8988T (cell line): ENCODE results near the gene HIVEP2.

Source experiments
- DNase-seq: peaks from one replicate; pipeline ENCODE4 v3.0.0; 2011

The HIVEP2 gene

DNA sequence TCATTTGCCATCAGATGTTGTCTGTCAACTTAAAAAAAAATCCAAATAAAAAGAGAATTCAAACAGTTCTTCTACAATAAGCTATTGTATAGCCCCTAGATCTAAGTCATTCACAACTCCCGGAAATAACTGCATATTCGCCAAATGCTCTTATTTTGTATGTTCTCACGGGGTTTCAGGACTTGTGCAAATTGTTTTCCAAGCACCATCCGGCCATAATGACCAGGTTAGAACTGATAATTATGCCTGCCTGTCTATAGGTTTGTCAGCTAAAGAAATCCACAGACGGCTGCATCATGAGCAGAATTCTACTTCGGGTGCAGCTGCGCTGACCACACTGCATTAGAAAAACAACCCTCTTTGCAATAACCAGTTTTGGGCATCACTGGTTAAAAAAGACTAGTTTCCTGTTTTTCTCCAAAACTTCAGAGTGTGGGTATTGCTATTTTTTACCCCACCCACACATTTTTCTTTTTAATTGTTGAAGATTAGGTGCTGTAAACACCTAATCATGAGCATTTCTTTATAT lies 87.7 kb downstream of the HIVEP2 start:
- no peak for DNase-seq

DNA sequence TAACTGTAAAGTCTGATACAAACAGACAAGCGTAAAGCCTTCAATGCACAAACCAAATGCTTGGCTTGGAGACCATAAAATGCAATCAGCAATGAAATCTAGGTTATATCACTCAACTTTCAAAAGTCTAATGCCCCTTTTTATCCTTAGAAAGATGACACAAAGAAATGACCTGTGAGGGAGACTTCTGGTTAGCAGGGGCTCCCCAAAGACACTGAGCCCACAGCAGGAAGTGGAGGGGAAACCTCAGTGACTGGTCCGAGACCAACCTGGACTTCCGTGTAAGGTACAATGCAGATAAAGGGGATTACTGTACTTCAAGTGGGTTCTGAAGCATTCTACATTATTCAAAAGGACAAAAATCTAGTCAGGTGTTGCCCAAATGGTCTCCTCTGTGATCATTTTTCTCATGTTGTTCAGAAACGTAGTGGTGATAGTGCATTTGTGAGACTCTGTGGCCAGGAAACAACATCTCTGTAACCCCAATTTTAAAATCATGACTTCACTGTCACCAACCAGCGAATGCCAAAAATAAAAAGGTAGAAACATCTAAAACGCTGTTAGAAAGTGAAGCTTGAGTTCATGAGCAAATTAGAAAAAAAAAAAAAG lies 88.2 kb downstream of the HIVEP2 start:
- no peak for DNase-seq

DNA sequence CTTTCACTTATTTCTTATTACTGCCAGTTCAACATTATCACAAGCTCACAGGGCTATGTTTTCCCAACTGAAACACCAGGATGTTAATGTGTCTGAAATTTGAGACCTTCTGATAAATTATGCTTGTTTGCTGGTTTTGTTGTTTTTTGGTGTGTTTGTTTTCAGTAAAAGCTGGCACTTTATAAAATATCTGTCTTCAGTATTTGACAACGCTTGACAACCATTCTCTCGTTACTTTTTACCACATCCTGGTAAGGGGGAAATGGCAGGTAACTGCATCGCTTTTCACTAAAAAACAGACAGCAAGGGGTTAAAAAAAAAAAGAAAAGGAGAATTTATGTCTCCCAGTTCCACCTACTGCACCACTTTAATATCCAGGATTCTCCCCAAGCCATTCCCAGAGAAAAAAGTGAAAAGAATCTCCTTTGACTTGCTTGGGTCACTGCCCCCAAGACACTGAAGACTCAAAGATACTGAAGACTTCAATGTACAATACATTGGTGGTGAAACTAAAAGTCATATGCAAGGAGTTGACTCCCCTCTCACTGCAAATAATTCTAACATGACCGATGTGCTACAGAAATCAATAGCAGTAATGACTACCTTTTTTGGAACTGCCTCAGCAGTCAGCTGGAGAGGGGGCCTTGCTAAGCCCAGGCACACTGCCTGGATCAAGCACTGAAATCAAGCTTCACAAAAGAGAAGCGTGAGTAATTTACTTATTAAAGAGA lies 88.9 kb downstream of the HIVEP2 start:
- DNase-seq, result no peak

DNA sequence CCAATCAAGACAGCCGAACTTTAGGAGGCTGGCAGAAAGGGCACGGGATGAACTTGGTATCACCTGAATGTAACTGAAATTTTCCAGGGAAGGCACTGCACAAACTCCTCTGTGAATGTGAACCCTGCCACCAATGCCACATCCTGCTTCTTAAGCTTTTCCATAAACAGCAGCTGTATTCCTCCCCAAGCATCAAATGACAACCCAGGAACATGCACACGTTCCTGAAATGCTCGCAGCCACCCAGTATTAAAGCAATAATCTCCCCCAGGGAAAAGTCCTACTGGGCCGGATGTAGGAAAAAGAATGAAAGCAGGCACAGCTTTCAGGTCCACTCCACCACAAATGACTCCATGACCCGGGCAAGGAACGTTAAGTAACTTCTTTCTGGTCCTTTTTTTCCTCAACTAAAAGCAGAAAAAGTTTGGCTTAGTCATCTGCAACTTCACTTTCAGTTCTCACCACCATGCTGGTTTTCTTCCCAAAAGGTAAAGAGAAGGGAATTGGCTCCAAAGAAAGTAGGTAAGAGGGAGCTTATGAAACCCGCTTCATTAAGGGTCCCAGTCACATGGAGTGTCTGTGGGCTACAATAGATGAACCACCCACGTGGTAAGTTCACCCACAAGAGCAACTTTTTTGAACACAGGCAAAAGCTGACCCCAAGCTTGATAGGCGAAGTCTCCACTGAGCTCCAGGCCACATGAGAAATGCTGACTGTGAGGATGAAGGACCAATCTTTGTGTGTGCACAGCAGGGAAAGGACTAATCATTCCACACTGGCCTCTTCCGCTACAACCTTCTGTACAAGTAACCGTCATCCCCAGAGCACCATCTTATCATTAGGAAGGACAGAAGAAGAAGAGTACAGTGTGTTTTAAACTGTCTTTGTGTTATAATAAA lies 90.1 kb downstream of the HIVEP2 start:
- DNase-seq, result no peak

DNA sequence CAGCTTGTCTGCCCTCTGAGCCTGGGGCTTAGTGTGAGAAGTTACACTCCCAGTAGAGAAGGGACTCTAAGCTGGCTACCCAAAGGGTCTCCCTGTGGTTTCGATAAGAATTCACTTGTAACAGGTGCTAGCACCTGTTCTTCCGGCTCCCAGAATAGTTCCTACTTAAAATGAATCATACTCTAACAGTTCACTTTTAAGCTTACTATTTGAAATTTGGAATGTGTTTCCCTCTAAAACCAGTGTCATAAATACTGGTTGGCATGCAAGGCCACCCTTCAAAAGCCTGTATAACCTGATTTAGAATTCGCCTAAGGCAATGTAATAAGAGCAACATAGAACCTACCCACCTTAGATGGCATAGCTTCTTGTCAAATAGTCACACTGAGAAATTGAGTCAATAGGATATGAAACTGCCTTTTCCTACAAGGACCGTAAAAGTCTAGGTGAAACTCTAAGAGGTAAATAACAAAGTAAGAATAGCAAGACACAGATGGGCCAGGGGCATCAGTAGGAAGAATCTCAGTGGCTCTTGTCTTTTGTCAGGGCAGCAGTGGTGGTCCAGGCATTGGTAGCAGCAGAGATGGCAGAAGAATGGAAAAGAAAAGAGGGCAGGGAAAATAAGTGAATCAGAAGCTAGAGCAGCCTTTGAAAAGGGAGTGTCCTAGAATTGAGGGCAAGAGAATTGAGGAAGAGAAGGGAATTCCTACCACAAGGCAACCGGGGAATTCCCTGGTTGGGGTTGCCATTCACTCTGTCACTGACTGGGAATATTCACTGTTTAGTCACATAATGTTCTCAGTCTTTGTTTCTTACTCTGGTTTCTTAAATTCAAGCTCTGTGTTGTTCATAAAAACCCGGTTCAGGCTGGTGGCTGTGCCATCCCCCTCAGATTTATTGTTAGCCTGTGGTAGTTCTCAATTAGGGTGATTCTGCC lies 91.5 kb downstream of the HIVEP2 start:
- no peak for DNase-seq

DNA sequence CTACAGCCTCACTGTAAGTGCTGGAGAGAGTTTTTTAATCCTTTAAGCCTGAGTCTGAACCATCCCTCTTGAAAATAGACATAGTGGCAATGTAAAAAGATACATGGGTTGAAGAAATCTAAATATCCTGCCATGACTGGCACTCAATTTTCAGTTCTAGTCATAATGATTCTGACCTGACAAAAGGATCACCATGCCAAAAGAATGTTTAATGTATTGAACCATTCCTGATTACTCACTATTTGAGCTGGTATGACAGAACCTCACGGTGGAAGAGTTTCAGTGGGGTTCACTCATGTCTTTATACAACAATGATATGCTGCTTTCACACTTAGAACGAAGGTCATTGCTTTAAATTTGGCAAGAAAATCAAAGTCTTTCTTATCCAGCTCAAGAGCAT lies 93.4 kb downstream of the HIVEP2 start:
- no peak for DNase-seq

DNA sequence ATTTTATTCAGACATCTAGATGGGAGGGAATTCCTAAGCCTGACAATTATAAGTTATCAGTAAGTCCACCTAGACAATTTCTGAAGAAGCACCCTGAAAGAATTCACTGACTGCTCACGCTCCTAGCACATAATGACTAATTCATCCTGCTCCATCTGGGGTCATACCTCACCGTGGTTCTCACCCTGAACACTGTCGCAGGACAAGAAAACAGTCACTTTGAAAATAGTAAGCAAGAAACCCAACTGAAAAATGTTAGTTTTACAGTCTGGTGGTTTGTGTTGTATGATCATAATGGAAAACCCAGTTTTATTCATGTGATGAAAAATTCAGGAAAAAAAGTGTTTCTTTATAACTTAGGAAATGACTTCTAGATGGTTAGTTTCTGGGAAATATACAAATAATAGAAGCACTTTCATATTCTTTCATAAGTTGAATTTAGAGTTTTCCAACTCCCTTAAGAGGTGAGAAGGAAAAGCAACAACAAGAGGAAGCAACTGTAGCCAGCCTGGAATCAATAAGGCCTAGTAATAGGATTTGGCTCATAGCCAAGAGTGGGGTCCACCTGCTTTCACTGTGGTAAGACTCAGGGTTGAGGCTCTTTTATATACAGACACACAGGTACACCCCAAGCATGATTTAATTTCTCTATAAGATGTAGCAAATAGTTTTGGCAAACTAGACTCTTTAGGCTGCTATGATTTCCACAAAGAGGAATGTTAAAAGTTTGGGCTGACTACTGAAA lies 94.1 kb downstream of the HIVEP2 start:
- no peak for DNase-seq

DNA sequence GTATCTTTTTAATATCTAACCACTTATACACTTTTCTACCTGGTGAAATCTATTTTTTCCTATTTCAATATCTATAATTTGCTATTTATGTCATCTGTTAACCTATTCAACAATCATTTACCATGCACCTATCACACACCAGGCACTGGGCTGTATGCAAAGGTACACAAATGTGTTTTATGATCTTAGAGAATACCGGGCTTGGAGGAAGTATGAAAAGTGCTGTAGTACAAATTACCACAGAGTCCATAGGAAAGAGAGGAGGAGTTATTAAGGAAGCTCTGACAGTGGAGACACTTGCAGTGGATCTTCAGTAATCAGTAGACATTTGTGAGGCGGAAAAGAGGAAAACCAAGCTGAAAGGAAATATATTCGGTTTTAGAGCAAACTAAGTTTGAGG lies 96.0 kb downstream of the HIVEP2 start:
- no peak for DNase-seq

DNA sequence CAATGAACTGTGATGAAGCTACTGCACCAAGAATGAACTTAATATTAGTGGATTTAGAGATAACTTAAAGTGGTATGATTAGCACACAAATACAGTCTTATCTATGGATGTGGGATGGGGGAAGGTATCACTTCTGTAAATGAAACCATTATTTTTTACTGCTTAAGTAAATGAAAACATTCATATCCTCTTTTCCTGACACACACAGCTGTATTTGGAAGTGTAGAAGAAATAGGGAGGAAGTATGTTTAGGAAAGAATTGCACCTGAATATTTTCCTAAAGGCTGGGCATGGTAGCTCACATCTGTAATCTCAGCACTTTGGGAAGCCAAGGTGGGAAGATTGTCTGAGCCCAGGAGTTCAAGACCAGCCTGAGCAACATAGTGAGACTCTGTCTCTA lies 96.8 kb downstream of the HIVEP2 start:
- no peak for DNase-seq

DNA sequence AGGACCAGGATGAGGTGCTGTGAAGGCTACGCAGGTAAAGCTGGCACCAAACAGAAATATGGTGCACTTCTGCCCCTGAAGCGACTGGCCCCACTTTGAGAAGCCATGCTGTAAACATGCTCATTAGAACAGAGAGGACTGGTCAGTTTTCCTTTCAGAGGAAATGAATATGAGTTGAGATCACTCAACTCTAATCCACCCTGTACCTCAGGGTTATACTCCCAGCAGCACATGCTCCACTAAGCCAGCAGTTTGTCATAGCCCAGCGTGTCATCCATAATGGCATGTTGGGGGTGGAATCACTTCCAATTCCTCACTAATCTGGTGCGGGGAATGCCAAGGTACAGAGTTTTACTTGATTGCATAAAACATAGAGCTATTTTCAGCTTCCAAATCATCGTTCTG lies 98.1 kb downstream of the HIVEP2 start:
- DNase-seq, result no peak

DNA sequence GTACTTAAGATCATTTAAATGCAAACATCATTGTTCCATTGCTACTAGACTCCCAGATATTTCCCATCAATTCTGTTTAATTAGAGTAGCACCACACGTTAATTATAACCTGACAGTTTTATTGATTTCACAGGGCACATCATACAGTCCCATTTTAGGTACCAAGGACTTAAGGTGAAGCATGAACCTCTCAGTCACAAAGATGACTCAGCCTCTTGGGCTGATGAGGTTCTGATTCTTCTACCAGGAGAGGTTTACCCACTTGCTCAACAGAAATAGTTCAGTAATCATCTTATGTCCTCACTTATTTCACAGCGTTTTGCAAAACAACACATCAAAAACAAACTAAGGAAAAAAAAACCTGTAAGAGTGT lies 98.5 kb downstream of the HIVEP2 start:
- DNase-seq, result no peak

DNA sequence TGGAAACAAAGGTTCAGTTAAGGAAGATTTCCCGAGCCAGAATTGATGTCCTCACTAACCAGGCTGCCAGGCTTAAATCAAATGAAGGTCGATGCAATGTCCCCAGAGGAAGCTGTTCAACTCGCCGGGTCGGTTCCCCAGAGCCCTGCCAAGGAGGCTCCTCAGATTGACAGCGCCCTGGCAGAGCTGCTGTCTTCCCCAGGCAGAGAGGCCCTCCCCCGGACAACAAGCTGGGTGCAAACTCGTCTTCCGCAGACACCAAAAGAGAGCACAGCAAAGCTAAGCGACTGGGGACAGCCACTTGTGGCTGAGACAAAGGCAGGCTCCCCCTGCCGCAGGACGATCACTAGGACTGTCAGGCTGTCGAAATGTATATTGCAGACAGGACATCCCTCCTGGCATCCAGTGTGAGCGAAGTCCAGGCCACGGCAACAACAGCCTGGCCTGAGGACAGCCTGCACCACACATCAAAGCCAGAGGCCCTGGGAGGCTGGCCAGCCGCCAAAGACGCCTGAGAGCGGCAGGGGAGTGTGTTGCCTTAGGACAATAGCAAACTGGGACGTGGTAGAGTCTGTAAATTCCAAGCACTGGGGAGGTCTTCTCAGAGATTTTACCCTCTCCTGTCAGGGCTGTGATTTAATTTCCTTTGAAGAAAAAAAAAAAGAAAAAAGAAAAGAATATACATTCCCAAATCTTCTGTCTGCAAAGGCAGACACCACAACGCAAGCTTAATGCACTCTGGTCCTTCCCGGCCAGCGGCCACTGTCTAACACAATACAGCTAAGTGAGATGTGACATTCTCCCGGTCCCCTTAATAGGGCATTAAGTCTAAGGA lies 99.1 kb downstream of the HIVEP2 start:
- no peak for DNase-seq

DNA sequence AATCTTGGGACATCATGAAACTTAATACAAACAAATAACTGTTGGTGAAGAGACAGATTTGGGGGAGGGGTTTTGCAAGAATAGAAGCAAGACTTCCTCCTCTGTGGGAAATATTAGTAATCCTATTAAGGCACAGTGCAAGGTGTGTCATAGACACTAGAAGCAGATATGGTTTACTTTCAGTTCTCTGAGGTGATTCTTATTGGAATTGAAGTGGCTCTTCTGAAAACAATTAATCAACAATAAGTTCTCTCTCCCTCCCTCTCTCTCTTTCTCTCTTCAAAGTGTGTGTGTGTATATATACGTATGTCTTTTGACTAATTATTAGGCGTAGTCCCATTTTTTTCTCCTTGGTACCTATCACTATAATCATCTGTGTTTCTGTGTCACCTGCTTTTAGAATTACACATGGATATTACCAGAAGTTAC lies 99.8 kb downstream of the HIVEP2 start:
- DNase-seq, result no peak

DNA sequence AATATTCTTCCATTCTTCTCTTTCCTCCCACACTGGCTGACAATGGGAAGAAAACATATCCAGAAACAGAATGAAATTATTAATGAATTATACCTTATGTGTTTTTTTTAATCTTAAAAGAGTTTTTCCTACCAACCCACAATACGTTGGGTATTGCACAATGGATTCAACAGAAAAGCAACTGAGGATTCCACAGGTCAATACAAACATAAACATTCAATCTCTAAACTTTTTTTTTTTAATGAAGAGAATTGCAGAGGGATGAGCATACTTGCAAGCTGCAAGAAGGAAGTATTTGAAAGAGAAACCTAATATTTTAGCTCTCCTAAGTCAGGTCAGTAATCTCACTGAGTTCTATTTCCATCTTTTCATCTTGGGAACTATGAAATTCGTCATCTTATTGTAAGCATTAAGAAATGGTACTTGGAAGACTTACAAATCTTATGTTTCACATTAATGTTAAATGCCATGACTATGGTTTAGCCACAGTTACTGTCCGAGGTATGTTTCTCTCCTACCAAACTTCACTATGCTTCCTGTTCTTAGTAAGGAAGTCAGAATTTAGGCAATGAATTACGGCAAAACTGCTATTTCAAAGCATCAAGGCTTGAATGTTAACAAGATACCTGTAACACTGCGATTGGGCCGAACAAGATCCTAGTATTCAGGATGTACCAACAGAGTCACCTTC lies 100.8 kb downstream of the HIVEP2 start:
- DNase-seq, result no peak

DNA sequence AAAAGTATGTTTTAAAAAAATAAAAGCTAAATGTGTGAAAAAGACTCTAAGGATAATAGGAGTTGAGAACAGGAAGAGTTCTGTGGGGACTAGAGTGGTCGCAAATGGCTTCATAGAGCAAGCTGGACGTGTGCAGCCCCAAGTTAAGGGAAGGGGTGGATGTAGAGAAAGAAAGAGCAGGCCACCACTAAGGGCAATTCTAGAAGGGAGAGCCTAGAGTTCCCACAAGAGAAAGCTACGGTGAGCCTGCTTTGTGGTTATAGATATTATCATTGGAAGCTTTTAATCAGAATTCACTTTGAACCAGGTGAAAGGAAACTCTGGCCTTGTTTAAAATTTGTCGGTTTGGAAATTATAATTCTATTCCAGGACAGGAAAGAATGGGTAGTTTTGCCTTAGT lies 101.6 kb downstream of the HIVEP2 start:
- no peak for DNase-seq

DNA sequence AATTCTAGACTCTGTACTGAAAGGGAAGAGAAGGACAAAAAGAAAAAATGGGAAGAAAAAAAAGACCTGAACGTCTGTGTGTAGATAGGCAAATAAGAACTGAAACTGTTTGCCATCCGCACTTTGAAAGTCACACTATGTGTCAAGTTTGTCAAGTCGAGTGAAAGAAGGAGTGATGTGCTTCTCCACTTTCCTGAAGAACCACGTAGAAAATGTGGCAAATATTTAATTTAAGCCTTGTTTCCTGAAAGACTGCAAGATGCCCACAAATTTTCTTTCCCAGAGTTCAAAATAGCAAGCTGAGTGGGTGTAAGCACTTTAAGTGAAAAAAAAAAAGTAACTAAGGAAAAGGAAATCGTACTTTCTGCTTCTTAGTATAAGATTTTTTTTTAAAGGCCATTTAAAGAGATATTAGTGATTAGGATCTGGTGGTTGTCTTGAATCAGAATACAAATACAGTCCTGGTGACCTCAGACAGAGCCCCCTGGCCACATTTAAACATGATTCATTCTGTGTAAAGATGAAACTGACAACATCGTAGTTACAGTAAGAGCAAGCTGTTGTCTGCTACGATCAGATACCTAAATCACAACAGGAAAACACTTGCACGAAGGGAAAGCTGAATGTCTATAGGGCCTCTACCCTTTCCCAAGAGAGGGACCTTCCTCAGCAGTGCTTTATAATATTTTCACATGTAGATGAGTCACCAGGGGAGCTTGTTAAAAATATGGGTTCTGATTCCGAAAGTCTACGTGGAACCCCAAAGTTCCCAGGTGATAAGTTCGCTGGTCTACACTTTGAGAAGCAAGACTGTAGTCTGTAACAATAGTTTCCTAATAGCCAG lies 102.3 kb downstream of the HIVEP2 start:
- DNase-seq, result no peak

DNA sequence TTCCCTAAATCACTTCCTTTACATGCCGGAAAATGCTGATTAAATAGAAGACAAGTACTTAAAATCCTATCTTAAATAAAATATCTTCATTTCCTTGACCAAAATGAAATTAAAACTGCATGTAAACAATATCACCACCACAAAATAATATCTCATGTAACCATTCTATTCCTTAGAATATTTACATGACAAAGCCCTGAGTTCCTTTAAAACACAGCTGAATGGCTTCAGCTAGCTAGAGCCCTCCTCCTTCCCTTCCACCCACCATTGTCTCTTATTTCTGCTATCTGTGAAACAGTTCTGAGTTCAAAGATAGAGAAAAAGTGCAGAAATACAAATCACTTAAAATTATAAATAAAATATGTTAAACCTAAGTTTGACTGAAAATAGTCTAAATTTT lies 103.1 kb downstream of the HIVEP2 start:
- no peak for DNase-seq

DNA sequence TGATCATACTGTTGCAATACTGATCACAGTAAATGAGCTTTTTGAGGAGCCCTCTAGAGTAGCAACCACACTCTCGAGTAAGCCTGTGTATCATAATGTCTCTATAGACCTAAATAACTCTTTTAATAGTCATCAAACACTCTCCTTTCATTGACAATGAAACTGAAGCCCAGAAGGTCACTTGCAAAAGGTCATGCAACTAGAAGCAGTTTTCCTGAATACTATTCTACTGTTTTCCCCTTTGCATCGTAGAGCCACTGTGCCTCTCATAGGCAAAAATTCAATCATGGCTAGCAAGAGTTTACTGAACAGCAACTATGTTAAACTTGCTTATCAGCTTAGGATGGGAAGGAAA lies 105.3 kb downstream of the HIVEP2 start:
- DNase-seq, result no peak
